Medulla oblongata (tissue), 1 donor: ENCODE results near the gene COQ5.
"Not testable (repeated sequence)": the region's sequence is repeated elsewhere in the genome, so short reads cannot be mapped to it uniquely, and the experiment has no call there.

Experiments used
- DNase-seq: peaks from one replicate; pipeline ENCODE4 v3.0.0-alpha.2; 2015; ENCODE audit errors: extremely low spot score

Gene COQ5, protein sequence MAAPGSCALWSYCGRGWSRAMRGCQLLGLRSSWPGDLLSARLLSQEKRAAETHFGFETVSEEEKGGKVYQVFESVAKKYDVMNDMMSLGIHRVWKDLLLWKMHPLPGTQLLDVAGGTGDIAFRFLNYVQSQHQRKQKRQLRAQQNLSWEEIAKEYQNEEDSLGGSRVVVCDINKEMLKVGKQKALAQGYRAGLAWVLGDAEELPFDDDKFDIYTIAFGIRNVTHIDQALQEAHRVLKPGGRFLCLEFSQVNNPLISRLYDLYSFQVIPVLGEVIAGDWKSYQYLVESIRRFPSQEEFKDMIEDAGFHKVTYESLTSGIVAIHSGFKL

DNA sequence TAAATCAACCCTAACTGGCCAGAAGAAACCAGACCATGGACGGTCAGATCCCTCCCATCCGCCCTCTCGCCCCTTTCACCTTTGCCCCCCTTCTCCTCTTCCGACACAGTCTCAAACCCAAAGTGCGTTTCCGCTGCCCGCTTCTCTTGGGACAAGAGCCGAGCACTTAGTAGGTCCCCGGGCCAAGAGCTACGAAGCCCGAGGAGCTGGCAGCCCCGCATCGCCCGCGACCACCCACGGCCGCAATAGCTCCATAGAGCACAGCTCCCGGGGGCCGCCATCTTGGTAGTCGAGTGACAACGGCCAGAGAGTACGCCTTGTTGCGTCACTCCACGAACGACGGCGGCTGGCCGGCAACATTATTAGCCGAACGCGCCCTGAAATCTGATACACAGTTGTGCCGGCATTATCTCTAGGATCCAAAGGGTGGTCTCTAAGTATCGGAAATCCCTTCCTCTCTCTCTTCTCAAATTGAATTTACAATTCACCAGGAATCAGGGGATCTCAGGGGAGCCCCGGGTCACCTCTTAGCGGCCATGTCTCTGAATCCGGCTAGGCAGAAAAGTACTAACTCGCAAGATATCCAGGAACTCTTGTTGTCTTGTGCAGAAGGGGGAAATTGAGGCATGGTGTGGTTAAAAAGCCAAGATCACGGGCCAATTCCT, at the start of gene COQ5:
Gene COQ5, minus strand, starts transcription at position 298 of the 665 bp plus-strand sequence. Its CDS starts 17 bp downstream, at position 281.
- DNase-seq, result peak; percentile 94

DNA sequence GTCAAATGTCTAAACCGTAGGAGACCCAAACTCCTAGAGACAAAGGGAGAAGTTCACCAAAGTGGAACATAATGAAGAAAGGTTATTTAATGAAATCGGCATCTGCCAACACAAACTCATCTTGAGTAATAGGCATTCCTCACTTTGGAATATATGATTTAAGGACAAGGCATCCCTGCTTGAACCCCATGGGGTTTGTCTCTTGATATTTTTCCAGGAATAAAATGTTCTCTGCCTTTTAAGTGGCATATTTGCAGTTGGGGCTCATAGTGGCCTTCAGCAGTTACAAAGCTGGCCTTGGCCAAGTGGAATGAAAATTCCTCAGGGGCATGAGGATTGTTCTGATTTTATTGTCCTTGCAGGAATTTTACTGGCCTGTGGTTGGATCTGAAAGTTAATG, 45.1 kb upstream of the COQ5 start:
- no peak for DNase-seq

DNA sequence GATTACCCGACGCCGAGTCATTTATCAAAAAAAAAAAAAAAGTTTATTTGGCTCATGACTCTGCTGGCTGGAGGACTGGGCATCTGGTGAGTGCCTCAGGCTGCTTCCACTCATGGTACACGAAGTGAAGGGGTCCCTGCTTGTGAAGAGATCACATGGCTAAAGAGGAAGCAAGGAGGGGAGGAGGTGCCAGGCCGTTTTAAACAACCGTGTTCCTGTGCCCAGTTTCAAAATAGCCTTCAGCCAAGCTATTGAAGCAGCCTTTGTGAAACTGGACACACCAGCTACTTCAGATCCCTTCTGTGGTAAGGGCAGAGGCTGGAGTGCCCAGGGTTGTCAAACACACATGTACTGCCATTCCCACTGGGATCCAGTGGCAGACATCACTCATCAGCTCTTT, 44.6 kb upstream of the COQ5 start:
- no peak for DNase-seq

DNA sequence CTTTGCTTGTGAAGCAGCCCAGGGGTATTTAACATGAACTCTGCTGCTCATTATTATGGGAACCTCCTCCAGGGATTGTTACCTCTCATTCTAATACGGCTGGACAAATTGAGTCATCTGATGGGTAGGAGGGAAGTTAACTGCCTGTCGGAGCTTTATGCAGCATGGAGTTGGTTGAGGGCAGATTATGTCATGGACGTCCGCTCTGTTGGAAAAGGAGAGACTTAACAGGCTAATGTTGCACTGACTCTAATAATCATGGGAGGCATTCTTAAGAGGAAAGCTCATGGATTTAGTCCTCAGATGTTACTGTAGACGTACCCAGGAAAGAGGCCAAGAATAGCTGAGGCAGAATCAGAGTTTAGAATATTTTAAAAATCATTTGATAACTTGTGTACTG, 42.3 kb upstream of the COQ5 start:
- no peak for DNase-seq

DNA sequence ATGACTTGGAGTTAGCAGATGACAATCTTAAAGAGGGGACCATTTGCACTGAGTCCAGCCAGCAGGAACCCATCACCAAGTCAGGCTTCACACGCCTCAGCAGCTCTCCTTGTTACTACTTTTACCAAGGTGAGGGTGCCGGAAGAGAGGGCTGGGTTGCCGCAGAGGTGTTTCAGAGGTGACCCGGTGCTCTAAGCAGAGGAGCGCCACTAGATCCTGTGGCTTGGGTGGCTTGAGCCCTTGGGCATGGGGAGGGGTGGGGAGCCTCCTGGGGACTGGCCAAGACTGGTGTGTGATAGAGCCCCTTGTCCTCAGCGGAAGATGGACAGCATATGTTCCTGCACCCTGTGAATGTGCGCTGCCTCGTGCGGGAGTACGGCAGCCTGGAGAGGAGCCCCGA, 34.5 kb upstream of the COQ5 start:
- DNase-seq, result no peak

DNA sequence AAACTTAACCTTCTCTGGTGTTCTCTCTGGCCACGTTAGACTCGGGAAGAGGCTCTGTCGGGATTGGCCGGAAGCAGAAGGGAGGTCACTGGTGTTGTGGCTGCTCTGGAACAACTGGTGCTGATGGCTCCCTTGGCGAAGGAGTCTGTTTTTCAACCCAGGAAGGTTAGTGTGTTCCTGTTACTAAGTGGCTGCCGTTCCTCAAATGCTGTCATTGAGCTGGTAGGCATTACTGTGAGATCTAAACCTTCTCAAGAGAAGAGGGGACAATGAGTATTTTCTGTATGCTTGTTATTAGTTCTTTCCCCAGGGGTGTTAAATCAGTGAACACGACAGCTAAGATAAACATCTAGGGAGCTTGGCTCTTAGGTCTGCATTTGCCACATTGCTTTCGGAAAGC, 33.9 kb upstream of the COQ5 start:
- no peak for DNase-seq

DNA sequence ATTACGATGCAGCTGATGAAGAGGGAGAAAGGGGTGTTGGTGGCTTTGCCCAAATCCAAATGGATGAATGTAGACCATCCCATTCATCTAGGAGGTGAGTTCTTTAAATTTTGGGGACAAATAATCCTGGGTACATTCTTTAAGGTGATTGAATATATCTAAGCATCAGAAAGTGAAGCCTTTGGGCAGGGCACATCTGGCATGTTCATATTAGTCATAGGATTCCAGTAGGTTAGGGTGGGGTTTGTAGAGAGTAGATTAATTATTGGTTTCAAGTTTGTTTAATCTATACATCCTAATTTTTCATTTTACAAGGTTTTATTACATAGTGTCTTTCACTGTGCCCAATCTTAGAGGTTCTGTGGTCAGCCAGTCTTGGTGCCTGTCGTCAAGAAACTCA, 28.6 kb upstream of the COQ5 start:
- DNase-seq, result no peak

DNA sequence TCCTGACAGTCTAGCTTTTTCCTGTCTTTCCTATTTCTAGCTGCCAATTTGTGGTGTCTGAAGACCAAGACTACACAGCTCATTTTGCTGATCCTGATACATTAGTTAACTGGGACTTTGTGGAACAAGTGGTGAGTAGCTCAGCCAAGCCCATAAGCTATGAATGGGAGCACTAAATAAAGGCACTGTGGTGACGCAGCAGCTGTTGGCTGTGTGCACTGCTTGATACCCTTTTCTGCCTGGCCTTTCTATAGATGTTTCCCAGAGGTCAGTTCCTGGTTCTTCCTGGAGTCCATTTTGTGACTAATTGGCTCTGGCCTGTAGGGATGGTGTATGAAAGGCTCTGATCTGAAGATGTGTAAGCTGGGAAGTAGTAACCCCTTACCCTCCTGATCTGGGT, 25.7 kb upstream of the COQ5 start:
- DNase-seq, result peak; percentile 52

DNA sequence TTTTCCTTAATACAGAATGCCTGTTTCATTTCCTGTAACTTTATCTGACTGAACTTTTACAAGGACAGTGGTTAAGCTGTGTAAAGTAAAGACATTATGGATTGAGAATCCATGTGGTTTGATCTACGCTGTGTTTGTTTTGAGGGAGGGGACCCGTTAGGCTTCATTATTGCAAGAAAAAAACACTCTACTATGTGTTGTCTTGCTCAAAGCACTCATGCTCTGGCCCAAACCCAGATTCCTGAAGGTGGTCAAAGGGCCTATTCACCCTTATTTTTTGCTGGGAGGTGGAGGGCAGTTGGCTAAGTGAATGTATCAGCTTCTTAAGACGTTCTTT, 17.1 kb upstream of the COQ5 start:
- no peak for DNase-seq

DNA sequence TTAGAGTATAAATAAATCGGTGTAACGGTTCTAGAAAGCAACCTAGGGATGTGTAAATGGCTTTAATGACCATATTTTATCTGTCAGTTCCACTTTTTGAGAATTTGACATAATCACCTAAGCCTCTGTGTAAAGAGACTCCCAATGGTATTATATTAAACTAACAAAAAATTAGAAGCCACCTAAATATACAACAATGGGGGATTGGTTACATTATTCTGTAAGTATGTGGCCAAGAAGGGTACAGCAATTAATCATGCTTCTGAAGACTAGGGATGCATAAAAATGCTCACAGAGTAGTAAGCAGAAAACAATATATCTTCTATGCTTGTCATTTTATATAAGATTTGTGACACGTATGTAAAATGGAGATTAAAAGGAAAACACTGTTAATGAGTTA, 15.7 kb upstream of the COQ5 start:
- no peak for DNase-seq

DNA sequence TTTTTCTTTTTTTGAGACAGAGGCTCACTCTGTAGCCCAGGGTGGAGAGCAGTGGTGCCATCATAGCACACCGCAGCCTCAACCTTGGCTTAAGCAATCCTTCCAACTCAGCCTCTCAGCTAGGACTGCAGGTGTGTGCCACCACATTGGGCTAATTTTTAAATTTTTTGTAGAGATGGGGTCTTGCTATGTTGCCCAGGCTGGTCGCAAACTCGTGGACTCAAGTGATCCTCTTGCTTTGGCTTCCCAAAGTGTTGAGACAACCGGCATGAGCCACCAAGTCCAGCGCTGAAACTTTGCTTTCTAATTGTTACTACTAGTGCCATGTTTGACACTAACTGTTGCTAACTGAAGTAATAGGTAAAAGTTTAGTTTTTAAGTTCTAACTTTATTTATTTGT, 13.2 kb upstream of the COQ5 start:
- no peak for DNase-seq

DNA sequence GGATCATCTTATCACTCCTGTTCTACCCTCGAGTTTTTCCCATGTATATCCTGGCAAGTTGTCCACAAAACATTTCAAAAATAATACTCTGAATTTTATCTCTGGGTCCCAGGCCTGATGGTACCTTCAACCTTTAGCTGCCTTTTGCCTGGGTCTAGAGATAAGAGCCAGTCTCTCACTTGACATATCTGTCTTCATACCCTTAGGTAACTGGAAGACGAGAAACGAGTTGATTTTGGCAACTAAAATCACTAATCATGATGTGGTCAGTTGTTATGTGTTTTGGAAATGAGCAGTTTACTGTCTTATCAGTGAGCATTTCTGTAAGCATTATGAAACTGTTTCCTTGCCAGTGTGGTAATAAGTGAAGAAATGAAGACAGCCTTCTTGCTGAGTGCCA, 11.5 kb upstream of the COQ5 start:
- no peak for DNase-seq

DNA sequence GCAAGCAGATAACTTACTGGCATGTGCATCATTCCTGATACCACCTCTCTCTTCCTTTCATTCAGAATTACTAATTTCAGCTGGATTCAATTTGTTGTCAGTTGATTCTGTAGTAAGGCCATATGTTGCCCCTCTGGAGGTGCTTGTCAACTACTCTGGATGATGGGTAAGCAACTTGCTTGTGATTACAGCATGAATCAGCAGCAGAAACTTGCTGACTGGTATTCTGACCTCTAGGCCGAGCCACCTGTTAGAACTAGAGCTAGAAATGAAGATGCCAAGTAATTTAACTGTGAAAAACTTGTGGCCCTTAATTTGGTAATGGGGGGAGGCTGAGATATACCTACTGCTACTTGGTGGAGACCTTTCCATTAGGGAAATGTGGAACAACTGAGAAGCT, 10.3 kb upstream of the COQ5 start:
- DNase-seq, result no peak

DNA sequence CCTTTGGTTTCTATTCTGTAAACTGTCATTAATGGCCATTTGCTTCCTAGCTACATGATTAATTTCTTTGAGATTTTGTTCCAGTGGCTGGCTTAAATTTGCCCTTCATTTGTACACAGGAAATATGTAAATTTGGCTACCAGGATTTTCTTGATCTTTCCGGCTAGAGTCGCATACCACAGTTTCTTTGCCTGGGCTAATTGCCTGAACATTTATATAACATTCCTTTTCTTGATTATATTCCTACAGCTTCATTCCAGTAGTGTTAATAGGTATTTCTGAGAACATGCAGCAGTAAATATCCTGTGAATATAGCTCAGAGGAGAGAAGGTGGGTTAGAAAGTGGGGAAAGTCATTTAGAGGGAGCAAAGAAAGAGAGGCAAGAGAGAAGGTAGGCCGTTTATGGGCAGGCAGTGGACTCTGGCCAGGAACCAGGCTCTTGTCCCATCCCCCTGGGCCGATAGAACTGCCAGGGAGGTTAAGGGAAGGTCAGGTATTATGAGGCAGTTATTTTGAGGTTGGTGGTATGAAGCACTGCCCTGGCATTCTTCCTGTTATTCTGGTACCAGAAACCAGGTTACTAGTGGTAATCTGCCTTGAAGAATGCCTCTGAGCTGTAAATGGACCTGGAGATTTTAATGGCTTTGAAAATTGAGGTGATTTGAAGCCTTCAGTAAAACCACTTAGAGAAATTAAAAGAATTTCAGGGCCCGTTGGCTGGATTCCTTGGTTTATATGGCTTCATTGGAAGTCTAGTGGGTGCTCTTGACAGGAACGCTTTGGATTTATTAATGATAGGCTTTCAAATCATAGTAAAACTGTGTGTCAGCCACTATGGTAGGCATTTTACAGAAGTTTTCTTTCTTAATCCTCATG, 9.6 kb upstream of the COQ5 start:
- no peak for DNase-seq

DNA sequence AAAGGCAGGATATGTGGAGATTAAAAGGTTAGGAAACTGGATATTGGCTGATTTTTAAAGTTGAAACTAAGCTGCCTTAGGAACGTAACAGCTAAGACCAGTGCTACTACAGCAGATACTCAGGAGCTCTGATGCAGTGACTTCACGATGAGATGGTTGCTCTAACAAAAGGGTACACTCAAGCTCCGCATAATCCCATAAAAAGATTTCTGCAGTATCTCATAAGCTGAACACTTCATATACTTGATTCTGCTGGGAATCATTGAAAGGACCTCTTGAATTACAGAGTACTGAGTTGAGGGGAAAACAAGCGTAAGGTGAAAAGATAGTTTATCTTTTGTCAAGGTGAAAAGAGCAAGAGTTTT, 8.9 kb upstream of the COQ5 start:
- DNase-seq, result no peak

DNA sequence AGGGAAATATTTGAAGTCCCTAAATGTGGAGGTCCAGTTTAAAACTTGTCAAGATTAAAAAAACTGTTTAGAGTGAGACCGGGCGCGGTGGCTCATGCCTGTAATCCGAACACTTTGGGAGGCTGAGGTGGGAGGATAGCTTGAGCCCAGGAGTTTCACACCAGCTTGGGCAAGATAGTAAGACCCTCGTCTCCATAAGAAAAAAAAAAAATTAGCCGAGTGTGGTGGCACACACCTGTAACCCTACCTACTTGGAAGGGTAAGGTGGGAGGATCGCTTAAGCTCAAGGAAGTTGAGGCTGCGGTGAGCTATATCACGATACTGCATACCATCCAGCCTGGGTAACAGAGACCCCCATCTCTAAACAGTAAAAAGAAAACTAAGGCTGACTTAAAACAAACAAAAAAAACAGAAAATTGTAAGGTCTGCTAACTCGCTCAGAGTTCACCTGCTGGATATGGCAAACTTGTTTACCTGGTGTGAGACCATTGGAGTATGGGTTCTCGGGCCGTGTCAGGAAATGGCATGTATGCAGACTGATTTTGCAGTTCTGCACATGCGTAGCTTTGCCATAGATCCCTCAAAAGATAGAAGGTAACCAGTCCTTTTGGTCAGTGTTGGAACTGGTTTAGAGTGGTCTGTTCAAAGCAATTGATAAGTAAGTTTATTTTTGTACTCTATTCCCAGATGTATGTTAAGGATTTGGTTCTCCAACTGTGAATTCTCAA, 7.3 kb upstream of the COQ5 start:
- DNase-seq, result no peak

DNA sequence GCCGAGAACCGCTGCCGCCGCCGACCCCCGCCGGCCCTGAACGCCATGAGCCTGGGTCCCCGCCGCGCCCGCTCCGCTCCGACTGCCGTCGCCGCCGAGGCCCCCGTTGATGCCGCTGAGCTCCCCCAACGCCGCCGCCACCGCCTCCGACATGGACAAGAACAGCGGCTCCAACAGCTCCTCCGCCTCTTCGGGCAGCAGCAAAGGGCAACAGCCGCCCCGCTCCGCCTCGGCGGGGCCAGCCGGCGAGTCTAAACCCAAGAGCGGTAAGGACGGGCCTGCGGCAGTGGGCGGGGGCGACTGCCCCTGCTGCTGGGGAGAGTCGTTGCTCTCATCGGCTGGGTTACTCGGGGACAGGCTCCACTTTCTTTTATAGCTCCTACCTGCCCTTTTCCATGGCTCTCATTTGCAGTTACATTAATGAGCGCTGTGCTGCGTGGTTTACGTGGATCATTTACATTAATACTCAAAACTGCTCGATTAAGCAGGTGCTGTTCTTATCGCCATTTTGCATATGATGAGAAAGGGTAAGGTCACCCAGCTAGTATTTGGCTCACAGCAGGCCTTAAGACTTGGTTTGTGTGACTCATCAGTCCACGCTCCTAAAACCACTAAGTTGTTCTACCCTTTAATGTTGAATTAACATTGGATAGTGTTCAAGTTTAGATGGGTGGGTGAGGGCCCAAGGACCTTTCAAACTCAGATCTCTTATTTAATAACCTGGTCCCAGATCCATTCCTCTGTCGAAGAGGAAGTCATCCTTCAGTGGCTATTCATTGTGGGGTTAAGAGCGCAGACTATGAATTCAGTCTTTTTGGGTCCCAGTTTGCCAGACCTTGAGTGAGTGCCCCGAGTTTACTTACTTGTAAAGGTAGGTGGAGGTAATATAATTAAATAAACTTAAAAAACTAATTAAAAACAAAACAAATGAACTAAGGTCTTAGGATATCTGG, 6.0 kb upstream of the COQ5 start:
- no peak for DNase-seq

DNA sequence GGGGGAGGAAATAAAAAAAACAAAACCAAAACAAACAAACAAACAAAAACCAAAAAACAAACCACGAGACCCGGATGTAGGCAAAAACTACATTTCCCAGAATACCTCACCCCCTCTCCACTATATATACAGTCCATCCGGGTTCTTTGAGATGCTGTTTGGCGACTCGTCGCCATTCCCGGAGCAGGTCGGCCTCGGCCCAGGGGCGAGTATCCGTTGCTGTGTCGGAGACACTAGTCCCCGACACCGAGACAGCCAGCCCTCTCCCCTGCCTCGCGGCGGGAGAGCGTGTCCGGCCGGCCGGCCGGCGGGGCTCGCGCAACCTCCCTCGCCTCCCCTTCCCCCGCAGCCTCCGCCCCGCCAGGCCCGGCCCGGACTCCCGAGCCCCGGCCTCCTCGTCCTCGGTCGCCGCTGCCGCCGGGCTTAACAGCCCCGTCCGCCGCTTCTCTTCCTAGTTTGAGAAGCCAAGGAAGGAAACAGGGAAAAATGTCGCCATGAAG, 5.3 kb upstream of the COQ5 start, which contains the start of gene RNF10:
Gene RNF10, plus strand, starts transcription at position 154 of the 500 bp plus-strand sequence. CDS start 456 bp downstream, outside the sequence.
- peak; percentile 94 for DNase-seq

DNA sequence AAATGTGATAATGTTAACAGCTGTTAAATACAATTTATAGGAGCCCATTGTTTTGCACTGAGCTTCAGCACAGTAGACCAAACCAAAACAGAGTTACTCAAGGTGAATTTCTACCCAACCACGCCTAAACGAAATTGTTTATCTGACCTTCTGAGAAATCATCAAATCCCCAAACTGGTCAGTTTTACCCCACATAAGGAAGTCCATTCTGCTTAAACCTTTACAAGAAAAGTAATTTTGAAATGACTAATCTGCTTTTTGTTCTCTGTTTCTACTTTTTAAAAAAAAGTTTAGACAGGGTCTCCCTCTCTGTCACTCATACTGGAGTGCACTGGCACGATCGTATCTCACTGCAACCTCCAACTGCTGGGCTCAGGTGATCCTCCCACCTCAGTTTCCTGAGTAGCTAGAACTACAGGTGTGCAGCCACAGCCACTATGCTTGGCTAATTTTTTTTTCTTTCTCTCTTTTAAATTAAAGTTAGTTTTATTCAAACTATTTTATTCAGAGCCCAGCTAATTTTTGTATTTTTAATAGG, 3.8 kb upstream of the COQ5 start:
- DNase-seq, result no peak

DNA sequence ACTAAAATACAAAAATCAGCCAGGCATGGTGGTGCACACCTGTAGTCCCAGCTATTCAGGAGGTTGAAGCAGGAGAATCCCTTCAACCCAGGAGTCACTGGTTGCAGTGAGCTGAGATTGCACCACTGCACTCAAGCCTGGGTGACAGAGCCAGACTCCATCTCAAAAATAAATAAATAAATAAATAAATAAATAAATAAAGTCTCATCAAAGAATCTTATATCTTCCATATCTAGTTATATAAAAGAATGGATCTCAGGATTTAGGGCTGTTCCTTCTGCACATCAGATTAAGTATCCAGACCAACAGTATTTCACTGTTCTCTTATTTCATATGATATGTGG, 1.4 kb upstream of the COQ5 start:
- DNase-seq, result not testable (repeated sequence)
